Measurements from ENCODE around the gene STRN3. TPM values are rescaled to one million over a fixed set of nuclear protein-coding genes. Genes with fewer than 3 reads are reported as not detected.

The STRN3 gene
- total RNA-seq, 1 experiment from 2014 or later, result 52.1 TPM

DNA sequence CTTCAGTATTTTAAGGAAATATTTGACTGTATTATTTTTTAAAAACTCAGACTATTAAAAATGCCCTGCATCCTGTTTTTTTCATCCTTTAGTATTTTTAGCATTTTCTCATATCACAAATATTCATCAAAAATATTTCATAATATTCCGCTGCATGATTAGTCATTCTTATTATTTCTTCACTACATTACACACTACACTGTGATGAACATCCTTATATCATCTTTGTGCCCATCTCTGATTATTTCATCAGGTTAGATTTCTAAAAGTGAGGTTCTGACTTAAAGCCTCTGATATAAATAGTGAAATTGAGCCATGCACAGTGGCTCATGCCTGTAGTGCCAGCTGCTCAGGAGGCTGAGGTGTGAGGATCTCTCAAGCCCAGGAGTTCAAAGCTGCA is 143.7 kb downstream of the STRN3 start:
- H3T11ph ChIP-seq (ENCODE audit: low read length), result no peak overlapping the region
- TF ChIP-seq, protein P1, sequence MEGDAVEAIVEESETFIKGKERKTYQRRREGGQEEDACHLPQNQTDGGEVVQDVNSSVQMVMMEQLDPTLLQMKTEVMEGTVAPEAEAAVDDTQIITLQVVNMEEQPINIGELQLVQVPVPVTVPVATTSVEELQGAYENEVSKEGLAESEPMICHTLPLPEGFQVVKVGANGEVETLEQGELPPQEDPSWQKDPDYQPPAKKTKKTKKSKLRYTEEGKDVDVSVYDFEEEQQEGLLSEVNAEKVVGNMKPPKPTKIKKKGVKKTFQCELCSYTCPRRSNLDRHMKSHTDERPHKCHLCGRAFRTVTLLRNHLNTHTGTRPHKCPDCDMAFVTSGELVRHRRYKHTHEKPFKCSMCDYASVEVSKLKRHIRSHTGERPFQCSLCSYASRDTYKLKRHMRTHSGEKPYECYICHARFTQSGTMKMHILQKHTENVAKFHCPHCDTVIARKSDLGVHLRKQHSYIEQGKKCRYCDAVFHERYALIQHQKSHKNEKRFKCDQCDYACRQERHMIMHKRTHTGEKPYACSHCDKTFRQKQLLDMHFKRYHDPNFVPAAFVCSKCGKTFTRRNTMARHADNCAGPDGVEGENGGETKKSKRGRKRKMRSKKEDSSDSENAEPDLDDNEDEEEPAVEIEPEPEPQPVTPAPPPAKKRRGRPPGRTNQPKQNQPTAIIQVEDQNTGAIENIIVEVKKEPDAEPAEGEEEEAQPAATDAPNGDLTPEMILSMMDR (conservative IDR thresholded peaks at IDR 0.05), result no peak
- H3K79me1 ChIP-seq (ENCODE audit: insufficient read depth, low read depth, low read length, poor library complexity, severe bottlenecking), result no peaks in the 10 kb centered on the region
- H3K4me1 ChIP-seq (ENCODE audit: insufficient read depth, low read length), result no peaks in the 10 kb centered on the region
- H3K14ac ChIP-seq (ENCODE audit: insufficient read depth, low read length), result no peak overlapping the region
- no peaks in the 10 kb centered on the region for H3K23me2 ChIP-seq (ENCODE audit: insufficient read length, low read depth, low read length, poor library complexity, severe bottlenecking)
- H3K9me3 Mint-ChIP-seq, result no peaks in the 10 kb centered on the region
- no peak overlapping the region for H3K4ac ChIP-seq (ENCODE audit: low read depth, low read length)
- H2BK120ac ChIP-seq (ENCODE audit: low read depth, low read length, poor library complexity, severe bottlenecking), result no peak overlapping the region
- no peak overlapping the region for H3K56ac ChIP-seq (ENCODE audit: insufficient read length, low read depth, low read length)
- H2BK12ac ChIP-seq (ENCODE audit: insufficient read length, low read depth, low read length), result no peak overlapping the region
- H4K91ac ChIP-seq (ENCODE audit: insufficient read length, low read depth, low read length), result no peak overlapping the region
- H3K4me1 Mint-ChIP-seq, result no peaks in the 10 kb centered on the region
- H4K8ac ChIP-seq (replicated peaks; ENCODE audit: insufficient read length, low read depth, low read length), result no peak overlapping the region
- H3K18ac ChIP-seq (ENCODE audit: insufficient read length, low read depth, low read length), result no peak overlapping the region
- peaks cover under 1% of the 10 kb centered on the region; the same call in 1 of the 2 replicates for H3K27me3 Mint-ChIP-seq (ENCODE audit: low read depth)
- H3K9ac ChIP-seq (ENCODE audit: extremely low read depth, insufficient read length, low read length), result no peak overlapping the region
- H2AFZ ChIP-seq (ENCODE audit: low read length), result no peak overlapping the region
- H2BK15ac ChIP-seq (ENCODE audit: low read depth, low read length), result no peak overlapping the region
- H3K79me2 ChIP-seq (ENCODE audit: insufficient read depth, low read length), result no peaks in the 10 kb centered on the region
- H3K9me3 ChIP-seq (ENCODE audit: control insufficient read depth, low read depth, low read length), result no peaks in the 10 kb centered on the region
- H3K36me3 Mint-ChIP-seq (ENCODE audit: insufficient read depth in 1 of 3, low read depth in 3 of 3), result peaks cover 0 to 23% (median 5%) of the 10 kb centered on the region in 3 experiments; a peak in 5 of 7 replicates
- no peak overlapping the region for H4K5ac ChIP-seq (ENCODE audit: insufficient read length, low read depth, low read length)
- WGBS (ENCODE audit: extremely low coverage, insufficient read length, low lambda C conversion rate), result 100% methylated on average over 1 of the region's 1 CpG
- H3K27ac Mint-ChIP-seq, result no peak overlapping the region
- DNase-seq, result no peak
- no peaks in the 10 kb centered on the region for H3K27me3 ChIP-seq (ENCODE audit: insufficient read depth, low read length)
- H3K4me3 Mint-ChIP-seq, result no peak overlapping the region
- H3K27ac ChIP-seq (ENCODE audit: insufficient read length, low read depth, low read length), result no peak overlapping the region
- H2BK20ac ChIP-seq (ENCODE audit: low read depth, low read length, poor library complexity, severe bottlenecking), result no peak overlapping the region
- H3K23ac ChIP-seq (ENCODE audit: insufficient read length, low read depth, low read length), result no peak overlapping the region
- no peak overlapping the region for H3K4me2 ChIP-seq (ENCODE audit: insufficient read depth, insufficient read length, low read length)
- H4K20me1 ChIP-seq (ENCODE audit: control insufficient read depth, insufficient read depth, insufficient read length), result no peaks in the 10 kb centered on the region
- no peak overlapping the region for H2AK5ac ChIP-seq (ENCODE audit: insufficient read length, low read length)
- no peak overlapping the region for H2BK5ac ChIP-seq (ENCODE audit: insufficient read length, low read length)

Data from H9 (cell line).